Keratinocyte (primary cell): Measurements from ENCODE around the gene DACH1. TPM values are rescaled to one million over a fixed set of nuclear protein-coding genes. Genes with fewer than 3 reads are reported as not detected.

Experiments used
- DNase-seq: peaks from one replicate; pipeline ENCODE4 v3.0.0-alpha.2; 2011; ENCODE audit warnings: low read depth, missing footprints, low spot score
- FAIRE-seq: peaks from 2 replicates; lab custom pipeline; 2011; peaks lifted over from hg19 to GRCh38; lab: Jason Lieb, UNC
- H2AFZ ChIP-seq: 2 replicates; pipeline ENCODE4 v1.6.0; 2012; ENCODE audit warnings: low read length, control low read depth, inconsistent platforms; ENCODE audit not compliant: control insufficient read depth
- H3K27ac ChIP-seq: 2 replicates; pipeline ENCODE4 v1.5.1; 2011; ENCODE audit warnings: low read length; ENCODE audit not compliant: control insufficient read depth, insufficient read depth
- H3K27me3 ChIP-seq: 3 replicates; pipeline ENCODE4 v1.6.0; 2011; ENCODE audit warnings: low read length; ENCODE audit not compliant: control insufficient read depth, insufficient read depth; ENCODE audit errors: extremely low read depth
- H3K36me3 ChIP-seq, 2 experiments: 2 replicates in 1 of 2; 3 replicates in 1 of 2; pipeline ENCODE4 v1.5.1; 2011; ENCODE audit warnings: low read length in 2 of 2, mild to moderate bottlenecking in 1 of 2; ENCODE audit not compliant: control insufficient read depth in 2 of 2, insufficient read depth in 2 of 2; ENCODE audit errors: extremely low read depth in 1 of 2
- H3K4me1 ChIP-seq: 3 replicates; pipeline ENCODE4 v1.5.1; 2011; ENCODE audit warnings: low read length; ENCODE audit not compliant: control insufficient read depth, insufficient read depth; ENCODE audit errors: extremely low read depth
- H3K4me2 ChIP-seq: 3 replicates; pipeline ENCODE4 v1.6.0; 2011; ENCODE audit warnings: low read depth, low read length; ENCODE audit not compliant: control insufficient read depth, insufficient read depth; ENCODE audit errors: extremely low read depth
- H3K4me3 ChIP-seq, 3 experiments: fragments of 200-600 bp in 1 of 3; sonication (generic) in 1 of 3; 2 replicates in 2 of 3; 3 replicates in 1 of 3; pipeline ENCODE4 v1.5.1; 2011 to 2016; ENCODE audit warnings: low read length in 3 of 3, mild to moderate bottlenecking in 3 of 3, control low read depth in 2 of 3, inconsistent platforms in 1 of 3, low read depth in 1 of 3, mixed read lengths in 1 of 3, mixed run types in 1 of 3, moderate library complexity in 1 of 3; ENCODE audit not compliant: control insufficient read depth in 2 of 3, insufficient read depth in 2 of 3; ENCODE audit errors: extremely low read depth in 1 of 3
- H3K79me2 ChIP-seq: 2 replicates; pipeline ENCODE4 v1.6.0; 2012; ENCODE audit warnings: low read length; ENCODE audit not compliant: control insufficient read depth, insufficient read depth
- H3K9ac ChIP-seq: 3 replicates; pipeline ENCODE4 v1.6.0; 2011; ENCODE audit warnings: low read length; ENCODE audit not compliant: control insufficient read depth, insufficient read depth; ENCODE audit errors: extremely low read depth
- H3K9me1 ChIP-seq: 3 replicates; pipeline ENCODE4 v1.6.0; 2011; ENCODE audit warnings: low read length; ENCODE audit not compliant: control insufficient read depth, insufficient read depth; ENCODE audit errors: extremely low read depth
- H3K9me3 ChIP-seq: 2 replicates; pipeline ENCODE4 v1.5.1; 2012; ENCODE audit warnings: low read depth, low read length; ENCODE audit not compliant: control insufficient read depth
- H4K20me1 ChIP-seq: 3 replicates; pipeline ENCODE4 v1.6.0; 2011; ENCODE audit warnings: low read length; ENCODE audit not compliant: control insufficient read depth, insufficient read depth; ENCODE audit errors: extremely low read depth
- CTCF ChIP-seq, 3 experiments: IDR thresholded peaks in 1 of 3; conservative IDR thresholded peaks in 1 of 3; optimal IDR thresholded peaks in 1 of 3; 2 replicates in 2 of 3; 3 replicates in 1 of 3; pipeline versions ENCODE3 to v1.5.1; 2011; ENCODE audit warnings: low read length in 3 of 3, mild to moderate bottlenecking in 3 of 3, moderate library complexity in 2 of 3, control low read depth in 1 of 3, inconsistent platforms in 1 of 3; ENCODE audit not compliant: insufficient read depth in 2 of 3; ENCODE audit errors: extremely low read depth in 1 of 3
- EZH2 ChIP-seq: IDR thresholded peaks from one replicate; pipeline ENCODE4 v1.6.1; 2012; ENCODE audit warnings: inconsistent platforms, mild to moderate bottlenecking, low read length, moderate library complexity
- dilution Hi-C: fragments of 300-500 bp; cut with MboI; formaldehyde crosslinking; loops from one replicate; pipeline ENCODE4 v1.7.0; 2020; ENCODE audit warnings: low sequenced_read_pairs; ENCODE audit not compliant: extremely low pct_ligation_motif_present
- polyA plus RNA-seq, 5 experiments: library from polyadenylated mRNA; depleted of rRNA in 3 of 5; stranded (reverse) in 3 of 5; stranded (forward) in 1 of 5; unstranded in 1 of 5; fragments of >200 nt; gene quantifications; 1 replicate in 1 of 5; 2 replicates in 3 of 5; 3 replicates in 1 of 5; pipeline versions ENCODE4 v1.2.1 to v1.2.3, GENCODE V29; 2011 to 2012; ENCODE audit warnings: missing spikeins in 2 of 5, low read depth in 1 of 5, low replicate concordance in 1 of 5

Gene DACH1
- polyA plus RNA-seq, 1 donor (not counting 4 experiments of a cell fraction or from before 2014, with no cell fraction given): not detected

- dilution Hi-C loops: no loop called here
Measured at GRCh38 chr13:71481046-71481445, 386.0 kb downstream of the DACH1 start.

GRCh38 chr13:71477735-71478134 is 389.3 kb downstream of the DACH1 start:
- no peaks in the 10 kb centered on the region for H3K27me3 ChIP-seq
- FAIRE-seq (no peak), DNase-seq (no peak)
- H3K9ac ChIP-seq: no peak overlapping the region
- dilution Hi-C loops: no loop called here
- no peak overlapping the region for H3K4me2 ChIP-seq
- H3K4me1 ChIP-seq: no peaks in the 10 kb centered on the region
- TF ChIP-seq EZH2: no peak
- peak in 1 of 3 experiments; percentile 17 for TF ChIP-seq CTCF (optimal IDR thresholded peaks at IDR 0.05 in 1 of 3, IDR thresholded peaks at IDR 0.05 in 1 of 3, conservative IDR thresholded peaks at IDR 0.05 in 1 of 3; ENCODE audit: extremely low read depth in 1 of 3, insufficient read depth in 2 of 3, low read length in 3 of 3)
- no peaks in the 10 kb centered on the region for H3K9me1 ChIP-seq
- no peak overlapping the region for H3K27ac ChIP-seq
- no peaks in the 10 kb centered on the region for H3K79me2 ChIP-seq
- H2AFZ ChIP-seq: no peak overlapping the region
- no peaks in the 10 kb centered on the region for H3K36me3 ChIP-seq
- H3K9me3 ChIP-seq: no peaks in the 10 kb centered on the region
- H3K4me3 ChIP-seq: no peak overlapping the region
- H4K20me1 ChIP-seq: no peaks in the 10 kb centered on the region

More at GRCh38 chr13:71481046-71481445, 386.0 kb downstream of the DACH1 start:
- TF ChIP-seq CTCF (optimal IDR thresholded peaks at IDR 0.05 in 1 of 3, IDR thresholded peaks at IDR 0.05 in 1 of 3, conservative IDR thresholded peaks at IDR 0.05 in 1 of 3; ENCODE audit: extremely low read depth in 1 of 3, insufficient read depth in 2 of 3, low read length in 3 of 3) (no peak), EZH2 (no peak)
- Histone ChIP-seq H3K27me3 (no peaks in the 10 kb centered on the region), H3K36me3 (no peaks in the 10 kb centered on the region), H3K9me1 (no peaks in the 10 kb centered on the region), H2AFZ (no peak overlapping the region), H3K4me1 (no peaks in the 10 kb centered on the region), H3K9ac (no peak overlapping the region), H3K4me2 (no peak overlapping the region), H3K4me3 (no peak overlapping the region), H4K20me1 (no peaks in the 10 kb centered on the region), H3K9me3 (no peaks in the 10 kb centered on the region), H3K79me2 (no peaks in the 10 kb centered on the region), H3K27ac (no peak overlapping the region)
- FAIRE-seq (no peak), DNase-seq (no peak)
